A549 treated with Mapracorat at 1 μM for 4 hours (cell line): ENCODE data around the gene KCNF1. TPM values are rescaled to one million over a fixed set of nuclear protein-coding genes. Genes with fewer than 3 reads are reported as not detected.

Experiments used
- total RNA-seq: library from RNA; stranded (reverse); fragments of 200-300 nt; extraction: Qiagen RNA extraction; gene quantifications from 5 replicates; pipeline ENCODE4 v1.2.3, GENCODE V29; 2022

KCNF1 gene
- 20.6 to 47.2 TPM (median 36.0 TPM) in 5 replicates for total RNA-seq

GRCh38 chr2:10911291-10912075 is at the start of gene KCNF1:
KCNF1 (plus strand) TSS chr2:10911934; CDS start chr2:10912427, 493 bp downstream.

Other genes starting within 250 kb of the KCNF1 start
- 38.1 to 49.0 TPM (median 41.1 TPM) in 5 replicates for gene NOL10, start 222.0 kb upstream of the KCNF1 start, total RNA-seq
- gene ATP6V1C2, start 190.3 kb upstream of the KCNF1 start, total RNA-seq: 0.14 to 0.30 TPM (median 0.22 TPM) in 5 replicates
- gene PDIA6, start 99.1 kb upstream of the KCNF1 start, total RNA-seq: 308 to 361 TPM (median 353 TPM) in 5 replicates
- 32.9 to 36.1 TPM (median 35.4 TPM) in 5 replicates for gene SLC66A3, start 243.5 kb downstream of the KCNF1 start, total RNA-seq